ENCODE data around the gene TTC19.

GRCh38 chr17:16052486-16052885 is 52.9 kb downstream of the TTC19 start:
- no peak for TF ChIP-seq CTCF (IDR thresholded peaks at IDR 0.05)
- TF ChIP-seq POLR2A (IDR thresholded peaks at IDR 0.05), result no peak

All from upper lobe of left lung (tissue), 4 donors.